Esophagus muscularis mucosa (tissue), 4 donors: ENCODE measurements around the gene BPTF. TPM values are rescaled to one million over a fixed set of nuclear protein-coding genes. Genes with fewer than 3 reads are reported as not detected.
"Not testable (repeated sequence)": the region's sequence is repeated elsewhere in the genome, so short reads cannot be mapped to it uniquely, and the experiment has no call there.

Source experiments
- DNase-seq: peaks from one replicate; pipeline ENCODE4 v3.0.0-alpha.2; 2017; ENCODE audit errors: extremely low spot score
- H3K27ac ChIP-seq, 4 donors: fragments of 200-600 bp; sonication (generic); replicated peaks in 1 of 4; 1 replicate in 3 of 4; 2 replicates in 1 of 4; pipeline ENCODE4 v1.5.1; 2016 to 2019; ENCODE audit warnings: mild to moderate bottlenecking in 1 of 4
- H3K27me3 ChIP-seq, 4 donors: fragments of 200-600 bp; sonication (generic); one replicate each; pipeline versions ENCODE4 v1.5.1 to v1.6.0; 2016 to 2019
- H3K36me3 ChIP-seq, 4 donors: fragments of 200-600 bp; sonication (generic); one replicate each; pipeline ENCODE4 v1.5.1; 2016 to 2019
- H3K4me1 ChIP-seq, 4 donors: fragments of 200-600 bp; sonication (generic); one replicate each; pipeline ENCODE4 v1.5.1; 2016 to 2019
- H3K4me3 ChIP-seq, 4 donors: fragments of 200-600 bp; sonication (generic); 1 replicate in 2 of 4; 2 replicates in 2 of 4; pipeline ENCODE4 v1.5.1; 2016 to 2019; ENCODE audit warnings: mild to moderate bottlenecking in 4 of 4, moderate library complexity in 1 of 4
- H3K9me3 ChIP-seq, 4 donors: fragments of 200-600 bp; sonication (generic); 1 replicate in 3 of 4; 2 replicates in 1 of 4; pipeline ENCODE4 v1.5.1; 2016 to 2019
- CTCF ChIP-seq, 3 experiments: fragments of 200-600 bp in 2 of 3; fragments of 450-650 bp in 1 of 3; sonication (generic) in 2 of 3; IDR thresholded peaks; one replicate each; pipeline ENCODE4 v1.5.1; 2017 to 2019; ENCODE audit warnings: antibody characterized with exemption in 3 of 3, mild to moderate bottlenecking in 2 of 3, moderate library complexity in 1 of 3
- EP300 ChIP-seq: sonication (generic); formaldehyde crosslinking; IDR thresholded peaks from one replicate; pipeline ENCODE4 v1.6.1; 2017; ENCODE audit warnings: antibody characterized with exemption
- POLR2A ChIP-seq: fragments of 450-650 bp; IDR thresholded peaks from one replicate; pipeline ENCODE4 v1.6.1; 2017; ENCODE audit warnings: antibody characterized with exemption, moderate library complexity, mild to moderate bottlenecking, low read depth
- POLR2AphosphoS5 ChIP-seq, 2 donors: sonication (generic); formaldehyde crosslinking; IDR thresholded peaks; one replicate each; pipeline ENCODE4 v1.6.1; 2017; ENCODE audit warnings: antibody characterized with exemption in 2 of 2
- WGBS: methylation state at CpG from one replicate; pipeline ENCODE4 v1.1.5; 2018; 5-methylcytosine and 5-hydroxymethylcytosine counted together
- intact Hi-C: fragments of 100-400 bp; cut with DNase I; formaldehyde crosslinking; loops from one replicate; pipeline ENCODE4 v1.15.1; 2023
- total RNA-seq, 4 donors: library from RNA; depleted of rRNA; stranded (reverse); fragments of >200 nt; gene quantifications; one replicate each; pipeline versions ENCODE4 v1.1.0 to v1.2.1, GENCODE V29; 2016

The BPTF gene
- total RNA-seq, 4 donors from 2014 or later: 60.3 to 77.7 (median 74.2) TPM

GRCh38 chr17:67993998-67994361 lies 168.7 kb downstream of the BPTF start:
- 4% methylated on average over 21 of the region's 21 CpGs for WGBS
- H3K27ac ChIP-seq: peak overlapping the region; percentile 95 to 98 (median 97)
- H3K4me1 ChIP-seq: peaks cover 13 to 43% (median 35%) of the 10 kb centered on the region in 4 donors
- peak; percentile 24 for TF ChIP-seq POLR2A
- TF ChIP-seq POLR2AphosphoS5 (IDR thresholded peaks at IDR 0.05): no peak
- DNase-seq: no peak
- H3K9me3 ChIP-seq: no peaks in the 10 kb centered on the region
- no peaks in the 10 kb centered on the region for H3K27me3 ChIP-seq
- no peaks in the 10 kb centered on the region for H3K36me3 ChIP-seq
- H3K4me3 ChIP-seq: peak overlapping the region; percentile 71 to 80 (median 74)
- intact Hi-C loops: loop anchor here (1.0 to 10.0 kb wide), 2 partner anchors 26 to 1331 kb away; partner anchors contain the start of gene ABCA5

DNA sequence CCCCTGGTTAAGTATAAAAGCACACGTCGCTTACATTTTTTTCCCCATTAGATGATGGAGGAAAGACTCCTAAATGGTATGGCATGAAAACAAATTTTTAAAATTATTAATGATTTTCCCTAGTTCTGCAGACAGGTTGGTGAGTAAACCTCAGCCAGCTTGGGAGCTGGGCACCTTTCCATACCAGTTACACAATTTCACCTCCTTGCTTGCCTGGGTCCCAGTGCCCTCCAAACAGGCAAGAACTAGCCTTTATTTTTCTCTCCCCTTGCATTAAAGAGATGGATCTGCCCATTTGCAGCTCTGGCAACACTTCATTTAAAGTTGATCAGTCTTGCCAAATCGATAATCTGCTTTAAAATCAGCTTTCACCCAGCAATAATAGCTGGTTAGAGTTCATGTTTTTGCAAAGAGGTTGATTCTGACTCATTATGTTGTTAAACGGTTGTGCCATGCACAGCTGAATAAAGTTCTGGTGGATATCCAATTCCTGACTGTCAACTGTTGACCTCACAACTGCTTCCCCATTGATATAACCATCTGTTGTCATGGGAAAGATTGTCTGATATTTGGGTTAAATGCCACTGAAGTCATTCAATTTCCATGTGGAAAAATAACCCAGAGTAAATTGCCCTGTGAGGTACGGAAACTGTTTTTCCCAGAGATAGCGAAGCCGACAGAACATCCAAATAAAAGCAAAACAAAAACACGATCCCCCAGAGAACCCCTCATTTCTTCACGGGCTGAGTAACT lies 169.7 kb downstream of the BPTF start:
- Histone ChIP-seq H3K9me3 (no peaks in the 10 kb centered on the region), H3K27me3 (no peaks in the 10 kb centered on the region), H3K36me3 (no peaks in the 10 kb centered on the region), H3K4me3 (peak overlapping the region; percentile 68 to 80 (median 72)), H3K4me1 (peaks cover 13 to 43% (median 35%) of the 10 kb centered on the region in 4 donors), H3K27ac (peak overlapping the region; percentile 95 to 98 (median 97))
- DNase-seq: no peak
- intact Hi-C loops: loop anchor here (5.0 to 10.0 kb wide), 2 partner anchors 33 to 1330 kb away; partner anchors contain the start of gene ABCA5
- no peak for TF ChIP-seq CTCF (IDR thresholded peaks at IDR 0.05)
- no peak for TF ChIP-seq POLR2AphosphoS5 (IDR thresholded peaks at IDR 0.05)
- no peak for TF ChIP-seq EP300
- TF ChIP-seq POLR2A: no peak
- WGBS: 20% methylated on average over 9 of the region's 9 CpGs

- intact Hi-C loops: loop anchor here (5.0 to 10.0 kb wide), 2 partner anchors 33 to 1329 kb away; partner anchors contain the start of gene ABCA5
- 1% methylated on average over 30 of the region's 43 CpGs for WGBS
- no peaks in the 10 kb centered on the region for H3K27me3 ChIP-seq
Measured at GRCh38 chr17:67995570-67996263, 170.4 kb downstream of the BPTF start.

DNA sequence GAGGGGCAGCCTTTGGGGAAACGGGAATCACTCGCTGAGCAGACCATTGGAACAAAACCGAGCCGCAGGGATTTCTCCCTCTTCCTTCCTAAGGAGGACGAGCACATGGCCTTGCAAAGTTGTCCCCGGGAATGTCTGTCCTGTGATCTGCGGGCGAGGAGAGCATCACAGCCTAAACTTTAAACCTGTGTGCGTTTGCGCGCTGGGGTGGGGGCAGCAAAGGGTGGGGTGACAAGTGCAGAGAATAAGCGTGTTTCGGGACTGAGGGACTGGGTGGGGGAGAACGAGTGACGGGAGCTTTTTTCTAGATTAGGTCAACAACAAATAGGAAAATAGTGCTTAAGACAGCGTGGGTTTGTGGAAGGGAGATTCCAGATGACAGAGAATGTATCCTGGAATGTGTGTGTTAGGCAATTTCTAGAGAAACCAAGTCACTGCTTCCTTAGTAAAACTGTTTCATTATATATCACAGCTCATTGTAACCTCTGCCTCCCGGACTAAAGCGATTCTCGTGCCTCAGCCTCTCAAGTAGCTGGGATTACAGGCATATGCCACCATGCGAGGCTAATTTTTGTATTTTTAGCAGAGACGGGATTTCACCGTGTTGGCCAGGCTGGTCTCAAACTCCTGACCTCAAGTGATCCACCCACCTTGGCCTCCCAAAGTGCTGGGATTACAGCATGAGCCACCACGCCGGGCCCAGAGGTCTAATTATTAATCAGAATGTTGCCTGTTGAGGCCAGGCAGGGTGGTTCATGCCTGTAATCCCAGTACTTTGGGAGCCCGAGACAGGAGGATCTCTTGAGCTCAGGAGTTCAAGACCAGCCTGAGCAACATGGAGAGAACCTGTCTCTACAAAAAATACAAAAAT lies 171.2 kb downstream of the BPTF start, which contains the start of gene C17orf58:
Gene C17orf58 (minus strand): TSS at position 169 of the 871 bp plus-strand sequence. CDS start 271 bp downstream, outside the sequence.
- H3K4me3 ChIP-seq: peak within 1 kb of the TSS; percentile 65 to 72 (median 70)
- H3K36me3 ChIP-seq, H3K9me3 ChIP-seq, H3K27me3 ChIP-seq, DNase-seq: not testable (repeated sequence)
- 28% methylated on average over 18 of the region's 25 CpGs for WGBS
- H3K4me1 ChIP-seq: peaks cover 13 to 43% (median 35%) of the 10 kb centered on the region in 4 donors
- H3K27ac ChIP-seq: peak within 1 kb of the TSS; percentile 60 to 96 (median 70)
- intact Hi-C loops: loop anchor here (5.0 to 10.0 kb wide), 2 partner anchors 34 to 1328 kb away; partner anchors contain the start of gene ABCA5

More at GRCh38 chr17:67995570-67996263, 170.4 kb downstream of the BPTF start:
- H3K4me3 ChIP-seq: peak overlapping the region; percentile 65 to 72 (median 70)
- peak overlapping the region; percentile 60 to 96 (median 70) for H3K27ac ChIP-seq
- no peak for TF ChIP-seq POLR2A
- no peak for TF ChIP-seq POLR2AphosphoS5 (IDR thresholded peaks at IDR 0.05)
- TF ChIP-seq EP300: no peak
- no peak for TF ChIP-seq CTCF (IDR thresholded peaks at IDR 0.05)
- peaks cover 13 to 43% (median 35%) of the 10 kb centered on the region in 4 donors for H3K4me1 ChIP-seq
- DNase-seq: no peak
- H3K36me3 ChIP-seq: no peaks in the 10 kb centered on the region
- H3K9me3 ChIP-seq: no peaks in the 10 kb centered on the region

DNA sequence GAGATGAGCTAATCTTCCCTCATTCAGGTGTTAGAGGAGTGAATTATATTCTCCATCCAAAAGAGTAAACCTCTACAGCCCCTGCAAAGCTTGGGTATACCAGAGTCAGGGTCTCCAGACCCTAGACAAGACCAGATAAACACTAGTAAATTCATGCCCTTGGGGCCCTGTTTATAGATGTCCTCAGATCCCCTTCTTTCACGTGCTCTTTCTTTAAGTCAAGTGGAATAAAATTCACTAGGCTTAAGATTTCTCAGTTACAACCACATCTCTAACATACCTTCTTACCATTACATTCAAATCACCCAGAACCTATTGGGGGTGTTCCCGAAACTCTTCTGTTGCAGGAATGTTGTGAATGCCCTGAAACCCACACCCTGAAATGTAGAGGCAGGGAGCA lies 173.2 kb downstream of the BPTF start:
- peaks cover 9 to 31% (median 26%) of the 10 kb centered on the region in 4 donors for H3K4me1 ChIP-seq
- no peak overlapping the region for H3K4me3 ChIP-seq
- no peaks in the 10 kb centered on the region for H3K9me3 ChIP-seq
- no peaks in the 10 kb centered on the region for H3K27me3 ChIP-seq
- intact Hi-C loops: loop anchor here (5.0 to 10.0 kb wide), 2 partner anchors 36 to 1326 kb away; partner anchors contain the start of gene ABCA5
- DNase-seq: no peak
- no peaks in the 10 kb centered on the region for H3K36me3 ChIP-seq
- TF ChIP-seq POLR2AphosphoS5 (IDR thresholded peaks at IDR 0.05): no peak
- no peak for TF ChIP-seq EP300
- TF ChIP-seq POLR2A: no peak
- TF ChIP-seq CTCF (IDR thresholded peaks at IDR 0.05): no peak
- no peak overlapping the region for H3K27ac ChIP-seq
- 97% methylated on average over 2 of the region's 2 CpGs for WGBS
